CD8-positive, alpha-beta memory T cell (primary cell): Measurements from ENCODE around the gene RPUSD1. TPM values are rescaled to one million over a fixed set of nuclear protein-coding genes. Genes with fewer than 3 reads are reported as not detected.
"Not testable (repeated sequence)": the region's sequence is repeated elsewhere in the genome, so short reads cannot be mapped to it uniquely, and the experiment has no call there.

Experiments used
- CTCF ChIA-PET: fragments of 350-600 bp; sonication (Branson Sonifier 250); formaldehyde crosslinking; loops from one replicate; lab custom pipeline; 2021; ENCODE audit warnings: antibody characterized with exemption; lab: Charles Lee
- POLR2A ChIA-PET: fragments of 350-600 bp; sonication (Branson Sonifier 250); formaldehyde crosslinking; loops from one replicate; lab custom pipeline; 2021; ENCODE audit warnings: antibody characterized with exemption; lab: Charles Lee
- DNase-seq, 5 donors: peaks; one replicate each; pipeline versions ENCODE4 v3.0.0 to v3.0.0-alpha.2; 2020 to 2022; ENCODE audit warnings: mixed read lengths in 1 of 5
- H3K27ac ChIP-seq: one replicate; pipeline ENCODE4 v1.7.0; 2013; ENCODE audit warnings: low read depth, mild to moderate bottlenecking, low read length, moderate library complexity
- H3K27me3 ChIP-seq: 2 replicates; pipeline ENCODE4 v1.7.0; 2013; ENCODE audit warnings: low read length, mild to moderate bottlenecking; ENCODE audit not compliant: insufficient read depth, poor library complexity, severe bottlenecking
- H3K36me3 ChIP-seq: 2 replicates; pipeline ENCODE4 v1.7.0; 2013; ENCODE audit warnings: mild to moderate bottlenecking, low read length, moderate library complexity; ENCODE audit not compliant: insufficient read depth
- H3K4me1 ChIP-seq: 2 replicates; pipeline ENCODE4 v1.7.0; 2013; ENCODE audit warnings: mild to moderate bottlenecking, low read length, moderate library complexity; ENCODE audit not compliant: insufficient read depth
- H3K4me3 ChIP-seq: 2 replicates; pipeline ENCODE4 v1.7.0; 2013; ENCODE audit warnings: mild to moderate bottlenecking, low read length
- H3K9me3 ChIP-seq: 2 replicates; pipeline ENCODE4 v1.7.0; 2013; ENCODE audit warnings: mild to moderate bottlenecking, low read length
- H3K27ac Mint-ChIP-seq, 8 donors: one replicate each; pipeline ENCODE4 v1.8.0; 2020 to 2021; ENCODE audit warnings: mixed read lengths in 8 of 8, mild to moderate bottlenecking in 6 of 8, inconsistent platforms in 3 of 8, moderate library complexity in 3 of 8
- H3K27me3 Mint-ChIP-seq, 2 donors: one replicate each; pipeline ENCODE4 v1.8.0; 2020 to 2021; ENCODE audit warnings: mixed read lengths in 2 of 2, mild to moderate bottlenecking in 1 of 2, moderate library complexity in 1 of 2
- H3K36me3 Mint-ChIP-seq, 3 donors: one replicate each; pipeline ENCODE4 v1.8.0; 2020 to 2021; ENCODE audit warnings: mixed read lengths in 3 of 3, inconsistent platforms in 1 of 3, mild to moderate bottlenecking in 1 of 3
- H3K4me1 Mint-ChIP-seq, 3 donors: one replicate each; pipeline ENCODE4 v1.8.0; 2020 to 2021; ENCODE audit warnings: mixed read lengths in 3 of 3, inconsistent platforms in 1 of 3, mild to moderate bottlenecking in 1 of 3
- H3K4me3 Mint-ChIP-seq, 7 donors: one replicate each; pipeline ENCODE4 v1.8.0; 2020 to 2021; ENCODE audit warnings: mixed read lengths in 7 of 7, mild to moderate bottlenecking in 6 of 7, moderate library complexity in 4 of 7, inconsistent platforms in 2 of 7
- H3K9me3 Mint-ChIP-seq, 5 donors: one replicate each; pipeline ENCODE4 v1.8.0; 2020 to 2022; ENCODE audit warnings: mixed read lengths in 5 of 5, mild to moderate bottlenecking in 3 of 5, moderate library complexity in 2 of 5, inconsistent platforms in 1 of 5
- polyA plus RNA-seq: library from polyadenylated mRNA; unstranded; fragments of 300-500 nt; fragmentation: Illumina TruSeq; gene quantifications from one replicate; pipeline ENCODE4 v1.2.3, GENCODE V29; 2021
- total RNA-seq, 2 experiments: library from RNA; stranded (reverse); gene quantifications; one replicate each; pipeline ENCODE4 v1.2.3, GENCODE V29; 2021

Gene RPUSD1
- 10 to 100 TPM; 40.2 to 44.5 TPM for total RNA-seq
- polyA plus RNA-seq = 34.2 TPM

DNA sequence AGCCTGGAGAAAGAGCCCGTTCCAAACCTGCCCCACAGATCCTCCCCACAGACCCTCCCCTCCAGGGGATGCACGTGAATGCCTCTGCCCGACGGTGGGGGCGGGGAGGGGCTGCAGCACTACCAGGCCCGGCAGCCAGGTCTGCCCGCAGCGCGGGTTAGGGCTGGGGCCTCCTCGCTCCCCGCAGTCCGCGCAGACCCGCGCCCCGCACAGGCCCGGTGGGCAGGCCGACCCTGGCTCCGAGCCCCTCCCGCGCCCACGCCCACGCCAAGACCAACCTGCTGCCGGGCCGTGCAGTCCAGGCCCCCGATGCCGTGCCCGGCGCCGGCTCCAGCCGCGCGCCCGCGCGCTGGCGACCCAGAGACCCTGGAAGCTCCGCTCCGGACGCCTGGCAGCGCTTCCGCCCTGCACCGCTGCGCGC is at the start of gene RPUSD1:
TSS of gene RPUSD1 (minus strand) at position 404 of the 421 bp plus-strand sequence. CDS start 644 bp downstream, outside the sequence.
- H3K4me1 Mint-ChIP-seq = peaks cover 0 to 25% (median 5%) of the 10 kb centered on the region in 3 donors
- Histone ChIP-seq H3K36me3 (no peaks in the 10 kb centered on the region), H3K27ac (peak within 1 kb of the TSS; percentile 69), H3K4me3 (peak within 1 kb of the TSS; percentile 67), H3K27me3 (no peaks in the 10 kb centered on the region), H3K4me1 (peaks cover 4% of the 10 kb centered on the region), H3K9me3 (no peaks in the 10 kb centered on the region)
- H3K9me3 Mint-ChIP-seq = no peaks in the 10 kb centered on the region
- H3K36me3 Mint-ChIP-seq = peaks cover 0 to 20% (median 0%) of the 10 kb centered on the region in 3 donors
- ChIA-PET POLR2A (interaction anchor here (0.6 to 1.5 kb wide), 6 partner anchors 19 to 108 kb away, joined by 3 to 16 read pairs (median 4); partner anchors contain the start of genes ANTKMT, METRN and STUB1), CTCF (interaction anchor here (0.8 to 7.4 kb wide), 4 partner anchors 47 to 192 kb away, joined by 3 to 108 read pairs (median 3); partner anchors contain the start of genes CIAO3 and METRN)
- H3K27me3 Mint-ChIP-seq = no peaks in the 10 kb centered on the region
- peak within 1 kb of the TSS; percentile 81 to 90 (median 84) for H3K4me3 Mint-ChIP-seq
- H3K27ac Mint-ChIP-seq = peak within 1 kb of the TSS in 7 of 8 donors; percentile 57 to 85 (median 63)
- no peak for DNase-seq

DNA sequence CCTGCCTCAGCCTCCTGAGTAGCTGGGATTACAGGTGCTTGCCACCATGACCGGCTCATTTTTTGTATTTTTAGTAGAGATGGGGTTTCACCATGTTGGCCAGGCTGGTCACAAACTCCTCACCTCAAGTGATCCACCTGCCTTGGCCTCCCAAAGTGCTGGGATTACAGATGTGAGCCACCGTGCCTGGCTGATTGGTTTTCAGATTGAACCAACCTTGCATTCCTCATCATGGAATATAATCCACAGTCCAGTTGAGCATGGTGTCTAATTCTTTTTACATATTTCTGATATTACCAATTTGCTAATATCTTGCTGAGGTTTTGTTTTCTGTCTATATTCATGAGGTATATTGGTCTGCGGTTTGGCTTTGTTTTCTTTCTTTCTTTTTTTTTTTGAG is 48.6 kb upstream of the RPUSD1 start:
- H3K4me3 Mint-ChIP-seq, H3K27me3 Mint-ChIP-seq, POLR2A ChIA-PET, H3K36me3 Mint-ChIP-seq, H3K4me1 Mint-ChIP-seq, H3K27me3 ChIP-seq, H3K4me3 ChIP-seq, DNase-seq, H3K4me1 ChIP-seq, H3K36me3 ChIP-seq, H3K9me3 ChIP-seq, H3K27ac ChIP-seq, H3K27ac Mint-ChIP-seq, CTCF ChIA-PET: not testable (repeated sequence)
- peaks cover 0 to 23% (median 9%) of the 10 kb centered on the region in 5 donors for H3K9me3 Mint-ChIP-seq

GRCh38 chr16:836221-836620 is 48.0 kb upstream of the RPUSD1 start:
- Mint-ChIP-seq H3K27me3 (peaks cover 3 to 5% of the 10 kb centered on the region in 2 donors), H3K27ac (no peak overlapping the region), H3K4me3 (no peak overlapping the region), H3K9me3 (peaks cover 0 to 23% (median 9%) of the 10 kb centered on the region in 5 donors), H3K36me3 (peaks cover 0 to 4% (median 0%) of the 10 kb centered on the region in 3 donors), H3K4me1 (no peaks in the 10 kb centered on the region)
- no peak overlapping the region for H3K27ac ChIP-seq
- no peaks in the 10 kb centered on the region for H3K27me3 ChIP-seq
- no peaks in the 10 kb centered on the region for H3K4me1 ChIP-seq
- peaks cover 6% of the 10 kb centered on the region for H3K9me3 ChIP-seq
- CTCF ChIA-PET = interaction anchor here (0.8 kb wide), 1 partner anchor 8 kb away, joined by 3 read pairs; no protein-coding TSS in a partner anchor
- H3K36me3 ChIP-seq = no peaks in the 10 kb centered on the region
- POLR2A ChIA-PET = no interaction called here
- DNase-seq = no peak
- no peak overlapping the region for H3K4me3 ChIP-seq

- H3K27me3 ChIP-seq = no peaks in the 10 kb centered on the region
- ChIA-PET CTCF (interaction anchor here (0.8 kb wide), 1 partner anchor 9 kb away, joined by 3 read pairs; no protein-coding TSS in a partner anchor), POLR2A (no interaction called here)
- H3K36me3 ChIP-seq = no peaks in the 10 kb centered on the region
- no peak for DNase-seq
- Mint-ChIP-seq H3K4me3 (no peak overlapping the region), H3K27me3 (peaks cover 3 to 5% of the 10 kb centered on the region in 2 donors), H3K4me1 (no peaks in the 10 kb centered on the region), H3K9me3 (peaks cover 0 to 23% (median 9%) of the 10 kb centered on the region in 5 donors), H3K27ac (no peak overlapping the region), H3K36me3 (peaks cover 0 to 4% (median 0%) of the 10 kb centered on the region in 3 donors)
- H3K27ac ChIP-seq = no peak overlapping the region
- no peak overlapping the region for H3K4me3 ChIP-seq
- no peaks in the 10 kb centered on the region for H3K4me1 ChIP-seq
- peaks cover 6% of the 10 kb centered on the region for H3K9me3 ChIP-seq
Observed at GRCh38 chr16:835373-835772, 47.2 kb upstream of the RPUSD1 start.

DNA sequence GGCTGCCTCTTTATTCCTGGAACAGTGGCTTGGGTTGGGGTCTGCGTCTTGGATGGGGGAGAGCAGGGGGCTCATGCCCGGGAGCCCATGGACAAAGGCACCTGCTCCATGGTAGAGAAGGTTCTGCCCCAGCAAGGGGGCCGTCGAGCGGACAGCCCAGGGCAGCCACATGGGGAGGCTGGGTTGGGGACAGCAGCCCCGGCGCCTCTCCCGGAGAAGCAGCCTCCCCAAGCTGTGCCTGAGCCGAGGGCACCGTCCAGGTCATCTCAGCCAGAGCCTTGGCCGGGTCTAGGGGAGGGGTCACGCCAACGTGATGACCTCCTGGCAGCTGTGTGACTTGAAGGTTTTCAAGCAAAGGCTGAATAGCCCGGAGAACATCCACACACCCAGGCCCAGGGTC is 45.2 kb upstream of the RPUSD1 start:
- Mint-ChIP-seq H3K27me3 (peaks cover 5 to 8% of the 10 kb centered on the region in 2 donors), H3K4me1 (no peaks in the 10 kb centered on the region), H3K4me3 (no peak overlapping the region), H3K9me3 (peaks cover 0 to 20% (median 9%) of the 10 kb centered on the region in 5 donors), H3K36me3 (peaks cover 0 to 4% (median 0%) of the 10 kb centered on the region in 3 donors), H3K27ac (no peak overlapping the region)
- DNase-seq = no peak
- POLR2A ChIA-PET = no interaction called here
- no peaks in the 10 kb centered on the region for H3K36me3 ChIP-seq
- no peaks in the 10 kb centered on the region for H3K4me1 ChIP-seq
- no peaks in the 10 kb centered on the region for H3K27me3 ChIP-seq
- H3K27ac ChIP-seq = no peak overlapping the region
- H3K9me3 ChIP-seq = peaks cover 6% of the 10 kb centered on the region
- no peak overlapping the region for H3K4me3 ChIP-seq
- CTCF ChIA-PET = no interaction called here

DNA sequence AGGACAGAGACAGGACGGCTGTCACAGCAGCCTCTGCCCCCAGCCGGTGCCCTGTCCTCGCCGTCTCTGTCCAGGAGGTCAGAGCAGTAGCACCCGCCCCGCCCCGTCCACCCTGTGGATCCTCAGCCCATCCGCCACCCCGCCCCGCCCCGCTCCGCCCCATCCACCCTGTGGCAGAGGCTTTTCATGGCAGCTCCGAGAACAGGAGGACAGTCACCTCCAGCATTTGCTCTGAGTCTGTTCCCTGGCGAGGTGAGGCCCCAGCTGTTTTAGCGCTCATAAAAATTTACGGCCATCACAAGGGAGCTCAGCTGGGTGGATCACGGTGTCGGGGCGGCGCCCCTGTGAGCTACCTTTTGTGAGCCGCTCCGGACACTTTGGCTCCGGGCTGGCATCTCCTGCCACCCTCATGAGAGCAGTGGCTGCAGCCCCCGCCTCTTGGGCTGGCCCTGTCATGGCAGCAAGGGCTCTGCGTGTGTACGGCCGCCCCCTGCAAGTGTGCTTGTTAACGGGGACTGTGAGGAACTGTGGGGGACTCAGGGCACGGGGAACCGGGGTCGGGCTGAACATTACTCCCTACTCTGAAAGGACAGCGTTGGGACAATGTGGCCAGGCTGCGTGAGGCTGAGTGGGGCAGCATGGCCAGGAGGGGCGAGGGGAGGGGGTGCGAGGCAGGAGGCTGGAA is 44.6 kb upstream of the RPUSD1 start:
- H3K4me1 ChIP-seq = no peaks in the 10 kb centered on the region
- Mint-ChIP-seq H3K4me3 (no peak overlapping the region), H3K27ac (no peak overlapping the region), H3K4me1 (no peaks in the 10 kb centered on the region), H3K27me3 (peaks cover 7 to 8% of the 10 kb centered on the region in 2 donors), H3K36me3 (peaks cover 0 to 4% (median 0%) of the 10 kb centered on the region in 3 donors), H3K9me3 (peaks cover 0 to 15% (median 8%) of the 10 kb centered on the region in 5 donors)
- no peaks in the 10 kb centered on the region for H3K36me3 ChIP-seq
- CTCF ChIA-PET = no interaction called here
- H3K4me3 ChIP-seq = no peak overlapping the region
- peaks cover 6% of the 10 kb centered on the region for H3K9me3 ChIP-seq
- DNase-seq = no peak
- H3K27me3 ChIP-seq = no peaks in the 10 kb centered on the region
- POLR2A ChIA-PET = no interaction called here
- H3K27ac ChIP-seq = no peak overlapping the region

DNA sequence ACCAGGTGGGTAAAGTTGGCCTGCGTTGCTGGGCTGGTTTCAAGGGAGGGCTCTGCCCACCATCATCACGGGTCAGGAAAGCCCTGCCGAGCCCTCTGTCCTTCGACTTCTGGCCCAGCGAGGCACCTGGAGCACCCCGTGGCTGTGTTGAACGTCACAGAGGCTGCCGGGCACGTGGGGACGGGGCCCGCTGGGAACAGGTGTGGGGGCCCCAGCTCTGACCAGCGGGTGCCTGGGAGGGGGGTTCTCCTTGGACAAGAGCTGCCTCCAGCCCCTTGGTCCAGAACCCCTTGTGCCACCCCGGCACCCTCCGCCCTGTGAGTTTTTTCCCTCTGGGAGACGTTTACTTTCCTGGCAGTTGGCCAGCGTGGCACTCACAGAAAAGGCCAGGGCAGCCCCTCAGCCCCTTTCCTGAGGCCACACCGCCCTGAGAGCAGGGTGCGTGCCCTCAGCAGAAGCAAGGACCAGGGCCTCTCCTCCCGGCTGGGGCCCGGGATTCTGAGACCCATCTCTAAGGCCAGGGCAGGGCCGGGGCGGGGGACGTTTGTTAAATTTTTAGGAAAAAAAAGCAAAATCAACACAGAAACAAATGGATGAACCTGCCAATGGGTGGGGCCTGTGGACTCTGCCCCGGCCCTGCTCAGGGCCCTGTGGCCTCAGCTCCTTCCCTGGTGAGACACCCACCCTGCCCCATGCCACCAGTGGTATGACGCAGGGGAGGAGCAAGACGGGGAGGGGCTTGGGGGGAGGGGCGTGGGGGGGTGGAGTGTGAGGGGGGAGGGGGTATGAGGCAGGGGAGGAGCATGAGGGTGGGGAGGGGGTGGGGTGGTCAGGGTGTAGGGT is 43.6 kb upstream of the RPUSD1 start:
- no peak for DNase-seq
- Mint-ChIP-seq H3K4me1 (no peaks in the 10 kb centered on the region), H3K36me3 (peaks cover 0 to 4% (median 0%) of the 10 kb centered on the region in 3 donors), H3K9me3 (peaks cover 0 to 14% (median 5%) of the 10 kb centered on the region in 5 donors), H3K27ac (no peak overlapping the region), H3K4me3 (no peak overlapping the region), H3K27me3 (peaks cover 7 to 8% of the 10 kb centered on the region in 2 donors)
- ChIA-PET POLR2A (no interaction called here), CTCF (no interaction called here)
- no peak overlapping the region for H3K4me3 ChIP-seq
- H3K27me3 ChIP-seq = no peaks in the 10 kb centered on the region
- no peak overlapping the region for H3K27ac ChIP-seq
- H3K4me1 ChIP-seq = no peaks in the 10 kb centered on the region
- H3K36me3 ChIP-seq = no peaks in the 10 kb centered on the region
- H3K9me3 ChIP-seq = peaks cover 6% of the 10 kb centered on the region
